Hepatocyte (in vitro differentiated cells): Measurements from ENCODE around the gene C3orf20. TPM values are rescaled to one million over a fixed set of nuclear protein-coding genes. Genes with fewer than 3 reads are reported as not detected.

ENCODE experiments used
- DNase-seq: peaks from one replicate; pipeline ENCODE4 v3.0.0-alpha.2; 2016; ENCODE audit warnings: low spot score
- H2AFZ ChIP-seq: fragments of 200-600 bp; sonication (generic); 2 replicates; pipeline ENCODE4 v1.6.0; 2016; ENCODE audit warnings: antibody characterized with exemption, mild to moderate bottlenecking
- H3K27ac ChIP-seq: fragments of 200-600 bp; sonication (generic); 2 replicates; pipeline ENCODE4 v1.5.1; 2016; ENCODE audit warnings: mild to moderate bottlenecking
- H3K27me3 ChIP-seq: fragments of 200-600 bp; sonication (generic); 2 replicates; pipeline ENCODE4 v1.6.1; 2016
- H3K36me3 ChIP-seq: fragments of 200-600 bp; sonication (generic); replicated peaks from 2 replicates; pipeline ENCODE4 v1.5.1; 2016; ENCODE audit warnings: low read depth; ENCODE audit not compliant: insufficient read depth
- H3K4me1 ChIP-seq: fragments of 200-600 bp; sonication (generic); 2 replicates; pipeline ENCODE4 v1.5.1; 2016; ENCODE audit warnings: mild to moderate bottlenecking, moderate library complexity; ENCODE audit not compliant: insufficient read depth
- H3K4me2 ChIP-seq: fragments of 200-600 bp; sonication (generic); 2 replicates; pipeline ENCODE4 v1.6.0; 2016
- H3K4me3 ChIP-seq: fragments of 200-600 bp; sonication (generic); 2 replicates; pipeline ENCODE4 v1.5.1; 2016; ENCODE audit warnings: mild to moderate bottlenecking
- H3K79me2 ChIP-seq: fragments of 200-600 bp; sonication (generic); 2 replicates; pipeline ENCODE4 v1.6.0; 2017; ENCODE audit warnings: mild to moderate bottlenecking
- H3K9me2 ChIP-seq: fragments of 200-600 bp; sonication (generic); replicated peaks from 2 replicates; pipeline ENCODE4 v1.6.0; 2017; ENCODE audit warnings: mild to moderate bottlenecking; ENCODE audit not compliant: insufficient read depth
- H3K9me3 ChIP-seq: fragments of 200-600 bp; sonication (generic); 2 replicates; pipeline ENCODE4 v1.5.1; 2016; ENCODE audit warnings: low read depth, mild to moderate bottlenecking
- H4K20me1 ChIP-seq: fragments of 200-600 bp; sonication (generic); 2 replicates; pipeline ENCODE4 v1.6.0; 2016; ENCODE audit warnings: mild to moderate bottlenecking; ENCODE audit not compliant: insufficient read depth, poor library complexity, severe bottlenecking
- EZH2 ChIP-seq: fragments of 200-600 bp; sonication (generic); IDR thresholded peaks from 2 replicates; pipeline ENCODE4 v1.6.1; 2016; ENCODE audit warnings: antibody characterized with exemption, mild to moderate bottlenecking, borderline replicate concordance
- EZH2phosphoT487 ChIP-seq: fragments of 200-600 bp; sonication (generic); IDR thresholded peaks from one replicate; pipeline ENCODE4 v1.6.1; 2018; ENCODE audit warnings: antibody characterized with exemption, mild to moderate bottlenecking, low read depth, moderate library complexity; ENCODE audit not compliant: unreplicated experiment, severe bottlenecking
- WGBS: methylation state at CpG from one replicate; pipeline ENCODE4 v1.1.6; 2016; ENCODE audit warnings: low lambda C conversion rate; ENCODE audit errors: missing lambda C conversion rate; 5-methylcytosine and 5-hydroxymethylcytosine counted together
- polyA plus RNA-seq: library from polyadenylated mRNA; unstranded; fragments of >200 nt; fragmentation: Nextera tagmentation; extraction: Ambion mirVana; gene quantifications from 2 replicates; pipeline ENCODE4 v1.2.1, GENCODE V29; 2016
- total RNA-seq: library from RNA; depleted of rRNA; stranded (reverse); fragments of >200 nt; gene quantifications from 2 replicates; pipeline ENCODE4 v1.2.3, GENCODE V29; 2014
- TF ChIP-seq, protein P1 (sequence below): fragments of 200-600 bp; sonication (generic); IDR thresholded peaks from 2 replicates; pipeline ENCODE4 v1.5.1; 2016; ENCODE audit warnings: antibody characterized with exemption, mild to moderate bottlenecking; ENCODE audit not compliant: poor library complexity

The C3orf20 gene
- total and polyA plus RNA-seq, 2 experiments from 2014 or later, result 0.07 TPM; not detected in 1

- H4K20me1 ChIP-seq, result no peaks in the 10 kb centered on the region
- no peak overlapping the region for H3K4me2 ChIP-seq
- H2AFZ ChIP-seq, result no peak overlapping the region
- no peaks in the 10 kb centered on the region for H3K27me3 ChIP-seq
- H3K79me2 ChIP-seq, result no peaks in the 10 kb centered on the region
- TF ChIP-seq EZH2 (no peak), EZH2phosphoT487 (no peak)
- TF ChIP-seq, protein P1, sequence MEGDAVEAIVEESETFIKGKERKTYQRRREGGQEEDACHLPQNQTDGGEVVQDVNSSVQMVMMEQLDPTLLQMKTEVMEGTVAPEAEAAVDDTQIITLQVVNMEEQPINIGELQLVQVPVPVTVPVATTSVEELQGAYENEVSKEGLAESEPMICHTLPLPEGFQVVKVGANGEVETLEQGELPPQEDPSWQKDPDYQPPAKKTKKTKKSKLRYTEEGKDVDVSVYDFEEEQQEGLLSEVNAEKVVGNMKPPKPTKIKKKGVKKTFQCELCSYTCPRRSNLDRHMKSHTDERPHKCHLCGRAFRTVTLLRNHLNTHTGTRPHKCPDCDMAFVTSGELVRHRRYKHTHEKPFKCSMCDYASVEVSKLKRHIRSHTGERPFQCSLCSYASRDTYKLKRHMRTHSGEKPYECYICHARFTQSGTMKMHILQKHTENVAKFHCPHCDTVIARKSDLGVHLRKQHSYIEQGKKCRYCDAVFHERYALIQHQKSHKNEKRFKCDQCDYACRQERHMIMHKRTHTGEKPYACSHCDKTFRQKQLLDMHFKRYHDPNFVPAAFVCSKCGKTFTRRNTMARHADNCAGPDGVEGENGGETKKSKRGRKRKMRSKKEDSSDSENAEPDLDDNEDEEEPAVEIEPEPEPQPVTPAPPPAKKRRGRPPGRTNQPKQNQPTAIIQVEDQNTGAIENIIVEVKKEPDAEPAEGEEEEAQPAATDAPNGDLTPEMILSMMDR, result no peak
- no peak overlapping the region for H3K4me3 ChIP-seq
- no peak for DNase-seq
- no peak overlapping the region for H3K27ac ChIP-seq
- peaks cover 6% of the 10 kb centered on the region for H3K4me1 ChIP-seq
- H3K9me2 ChIP-seq, result no peaks in the 10 kb centered on the region
- WGBS, result 70% methylated on average over 2 of the region's 2 CpGs
- H3K36me3 ChIP-seq, result no peaks in the 10 kb centered on the region
- no peaks in the 10 kb centered on the region for H3K9me3 ChIP-seq
Measured at GRCh38 chr3:14783480-14784086, 108.6 kb downstream of the C3orf20 start.

- no peak overlapping the region for H3K4me3 ChIP-seq
- H4K20me1 ChIP-seq, result no peaks in the 10 kb centered on the region
- no peak overlapping the region for H3K27ac ChIP-seq
- H3K9me3 ChIP-seq, result no peaks in the 10 kb centered on the region
- H3K27me3 ChIP-seq, result no peaks in the 10 kb centered on the region
- no peak overlapping the region for H2AFZ ChIP-seq
- H3K4me2 ChIP-seq, result no peak overlapping the region
- 50% methylated on average over 8 of the region's 8 CpGs for WGBS
- H3K9me2 ChIP-seq, result no peaks in the 10 kb centered on the region
- H3K79me2 ChIP-seq, result no peaks in the 10 kb centered on the region
- peak; percentile 49 for DNase-seq
- H3K4me1 ChIP-seq, result peaks cover 6% of the 10 kb centered on the region
- TF ChIP-seq EZH2, result no peak
- TF ChIP-seq, protein P1, result no peak
- no peak for TF ChIP-seq EZH2phosphoT487
- no peaks in the 10 kb centered on the region for H3K36me3 ChIP-seq
Measured at GRCh38 chr3:14784087-14784681, 109.2 kb downstream of the C3orf20 start.

- Histone ChIP-seq H3K79me2 (no peaks in the 10 kb centered on the region), H3K4me3 (no peak overlapping the region), H3K9me2 (no peaks in the 10 kb centered on the region), H3K4me2 (no peak overlapping the region), H3K9me3 (no peaks in the 10 kb centered on the region), H3K27me3 (no peaks in the 10 kb centered on the region), H3K4me1 (peaks cover 6% of the 10 kb centered on the region), H4K20me1 (no peaks in the 10 kb centered on the region), H2AFZ (no peak overlapping the region), H3K27ac (no peak overlapping the region), H3K36me3 (no peaks in the 10 kb centered on the region)
- 89% methylated on average over 20 of the region's 20 CpGs for WGBS
- no peak for DNase-seq
- TF ChIP-seq, protein P1, result no peak
- TF ChIP-seq EZH2phosphoT487 (no peak), EZH2 (no peak)
Measured at GRCh38 chr3:14785207-14786155, 110.5 kb downstream of the C3orf20 start.
